NB4 (cell line): ENCODE data around the gene DTX3L.

ENCODE experiments used
- MAX ChIP-seq: IDR thresholded peaks from 2 replicates; pipeline ENCODE4 v1.6.1; 2011; ENCODE audit warnings: low read depth, low read length
- MYC ChIP-seq: IDR thresholded peaks from 2 replicates; pipeline ENCODE4 v1.6.1; 2011; ENCODE audit warnings: low read depth, low read length
- POLR2A ChIP-seq: IDR thresholded peaks from 2 replicates; pipeline ENCODE4 v1.6.1; 2011; ENCODE audit warnings: mild to moderate bottlenecking; ENCODE audit not compliant: insufficient read length; ENCODE audit errors: extremely low read depth
- TF ChIP-seq, protein P1 (sequence below): IDR thresholded peaks from one replicate; pipeline ENCODE4 v1.5.1; 2012; ENCODE audit warnings: low read depth, low read length

GRCh38 chr3:122603056-122603455, 38.9 kb downstream of the DTX3L start:
- TF ChIP-seq, protein P1, sequence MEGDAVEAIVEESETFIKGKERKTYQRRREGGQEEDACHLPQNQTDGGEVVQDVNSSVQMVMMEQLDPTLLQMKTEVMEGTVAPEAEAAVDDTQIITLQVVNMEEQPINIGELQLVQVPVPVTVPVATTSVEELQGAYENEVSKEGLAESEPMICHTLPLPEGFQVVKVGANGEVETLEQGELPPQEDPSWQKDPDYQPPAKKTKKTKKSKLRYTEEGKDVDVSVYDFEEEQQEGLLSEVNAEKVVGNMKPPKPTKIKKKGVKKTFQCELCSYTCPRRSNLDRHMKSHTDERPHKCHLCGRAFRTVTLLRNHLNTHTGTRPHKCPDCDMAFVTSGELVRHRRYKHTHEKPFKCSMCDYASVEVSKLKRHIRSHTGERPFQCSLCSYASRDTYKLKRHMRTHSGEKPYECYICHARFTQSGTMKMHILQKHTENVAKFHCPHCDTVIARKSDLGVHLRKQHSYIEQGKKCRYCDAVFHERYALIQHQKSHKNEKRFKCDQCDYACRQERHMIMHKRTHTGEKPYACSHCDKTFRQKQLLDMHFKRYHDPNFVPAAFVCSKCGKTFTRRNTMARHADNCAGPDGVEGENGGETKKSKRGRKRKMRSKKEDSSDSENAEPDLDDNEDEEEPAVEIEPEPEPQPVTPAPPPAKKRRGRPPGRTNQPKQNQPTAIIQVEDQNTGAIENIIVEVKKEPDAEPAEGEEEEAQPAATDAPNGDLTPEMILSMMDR = no peak
- no peak for TF ChIP-seq POLR2A
- no peak for TF ChIP-seq MAX
- TF ChIP-seq MYC = no peak
